OCI-LY7 (cell line): ENCODE measurements around the gene SART1.

ENCODE experiments used
- EZH2phosphoT487 ChIP-seq: fragments of 200-600 bp; sonication (generic); IDR thresholded peaks from 2 replicates; pipeline ENCODE4 v1.6.1; 2018; ENCODE audit warnings: low read depth, borderline replicate concordance, mild to moderate bottlenecking, mixed run types, antibody characterized with exemption, low read length, moderate library complexity, mixed read lengths
- TF ChIP-seq, protein P1 (sequence below): fragments of 200-600 bp; sonication (generic); conservative IDR thresholded peaks from 2 replicates; pipeline ENCODE4 v1.5.1; 2014; ENCODE audit warnings: mild to moderate bottlenecking, antibody characterized with exemption, low read length, moderate library complexity, mixed read lengths

GRCh38 chr11:66006891-66007176 is 45.3 kb downstream of the SART1 start:
- TF ChIP-seq, protein P1, sequence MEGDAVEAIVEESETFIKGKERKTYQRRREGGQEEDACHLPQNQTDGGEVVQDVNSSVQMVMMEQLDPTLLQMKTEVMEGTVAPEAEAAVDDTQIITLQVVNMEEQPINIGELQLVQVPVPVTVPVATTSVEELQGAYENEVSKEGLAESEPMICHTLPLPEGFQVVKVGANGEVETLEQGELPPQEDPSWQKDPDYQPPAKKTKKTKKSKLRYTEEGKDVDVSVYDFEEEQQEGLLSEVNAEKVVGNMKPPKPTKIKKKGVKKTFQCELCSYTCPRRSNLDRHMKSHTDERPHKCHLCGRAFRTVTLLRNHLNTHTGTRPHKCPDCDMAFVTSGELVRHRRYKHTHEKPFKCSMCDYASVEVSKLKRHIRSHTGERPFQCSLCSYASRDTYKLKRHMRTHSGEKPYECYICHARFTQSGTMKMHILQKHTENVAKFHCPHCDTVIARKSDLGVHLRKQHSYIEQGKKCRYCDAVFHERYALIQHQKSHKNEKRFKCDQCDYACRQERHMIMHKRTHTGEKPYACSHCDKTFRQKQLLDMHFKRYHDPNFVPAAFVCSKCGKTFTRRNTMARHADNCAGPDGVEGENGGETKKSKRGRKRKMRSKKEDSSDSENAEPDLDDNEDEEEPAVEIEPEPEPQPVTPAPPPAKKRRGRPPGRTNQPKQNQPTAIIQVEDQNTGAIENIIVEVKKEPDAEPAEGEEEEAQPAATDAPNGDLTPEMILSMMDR = no peak
- no peak for TF ChIP-seq EZH2phosphoT487
